Panc1 (cell line): Measurements from ENCODE around the gene MAP2K3. TPM values are rescaled to one million over a fixed set of nuclear protein-coding genes. Genes with fewer than 3 reads are reported as not detected.

ENCODE experiments used
- ATAC-seq: fragments of 200-7000 bp; cut with Tn5 transposase; 2 replicates; pipeline ENCODE4 v1.9.1; 2020; ENCODE audit warnings: mild to moderate bottlenecking, moderate library complexity
- BruUV-seq: library from RNA; stranded (reverse); fragments of 400-500 nt; replicated peaks from 2 replicates; lab custom pipeline; 2021; lab: Mats Ljungman, UMichigan
- CTCF ChIA-PET: fragments of 300-600 bp; sonication (Branson Sonifier 250); formaldehyde crosslinking; loops from one replicate; lab custom pipeline; 2022; ENCODE audit warnings: antibody characterized with exemption; lab: Charles Lee
- POLR2A ChIA-PET: fragments of 300-600 bp; sonication (Branson Sonifier 250); formaldehyde crosslinking; loops from one replicate; lab custom pipeline; 2022; ENCODE audit warnings: antibody characterized with exemption; lab: Charles Lee
- DNase-seq: peaks from one replicate; pipeline ENCODE4 v3.0.0-alpha.2; 2010; ENCODE audit warnings: low read depth, low spot score
- H3K27ac ChIP-seq: 2 replicates; pipeline ENCODE4 v1.5.1; 2011; ENCODE audit warnings: mild to moderate bottlenecking, low read length, inconsistent platforms
- H3K27me3 ChIP-seq: fragments of 200-500 bp; sonication (Bioruptor generic); 2 replicates; pipeline ENCODE4 v1.6.0; 2014; ENCODE audit warnings: low read length, inconsistent platforms; ENCODE audit not compliant: control insufficient read depth, insufficient read depth
- H3K36me3 ChIP-seq: fragments of 200-500 bp; sonication (Bioruptor generic); 2 replicates; pipeline ENCODE4 v1.5.1; 2014; ENCODE audit warnings: inconsistent platforms, mild to moderate bottlenecking, low read length, moderate library complexity; ENCODE audit not compliant: control insufficient read depth, insufficient read depth
- H3K4me1 ChIP-seq: 2 replicates; pipeline ENCODE4 v1.5.1; 2011; ENCODE audit warnings: inconsistent platforms, mild to moderate bottlenecking, low read length, moderate library complexity; ENCODE audit not compliant: control insufficient read depth, insufficient read depth
- H3K4me3 ChIP-seq, 2 experiments: 2 replicates each; pipeline ENCODE4 v1.5.1; 2011 to 2012; ENCODE audit warnings: low read depth in 2 of 2, low read length in 2 of 2, mild to moderate bottlenecking in 2 of 2, inconsistent platforms in 1 of 2, moderate library complexity in 1 of 2
- H3K9me3 ChIP-seq: fragments of 200-500 bp; sonication (Bioruptor generic); 2 replicates; pipeline ENCODE4 v1.5.1; 2014; ENCODE audit warnings: low read depth, mild to moderate bottlenecking, inconsistent platforms, low read length, moderate library complexity; ENCODE audit not compliant: control insufficient read depth, insufficient read depth
- CTCF ChIP-seq: fragments of 450-650 bp; IDR thresholded peaks from 2 replicates; pipeline ENCODE4 v1.5.1; 2017; ENCODE audit warnings: mild to moderate bottlenecking
- POLR2AphosphoS5 ChIP-seq: IDR thresholded peaks from 2 replicates; pipeline ENCODE4 v1.6.1; 2012; ENCODE audit warnings: mild to moderate bottlenecking, low read depth, low read length, moderate library complexity
- REST ChIP-seq, 2 experiments: IDR thresholded peaks; 2 replicates each; pipeline ENCODE4 v1.6.1; 2011 to 2012; ENCODE audit warnings: low read depth in 2 of 2, control low read depth in 1 of 2, low read length in 1 of 2, mild to moderate bottlenecking in 1 of 2, moderate library complexity in 1 of 2; ENCODE audit not compliant: insufficient read depth in 1 of 2
- SIN3A ChIP-seq: IDR thresholded peaks from 2 replicates; pipeline ENCODE4 v1.6.1; 2012; ENCODE audit warnings: low read depth, mild to moderate bottlenecking, low read length, moderate library complexity, borderline replicate concordance; ENCODE audit not compliant: insufficient read depth
- TCF7L2 ChIP-seq: IDR thresholded peaks from 2 replicates; pipeline ENCODE4 v1.6.1; 2011; ENCODE audit warnings: mild to moderate bottlenecking, low read depth, low read length, inconsistent platforms
- in situ Hi-C: cut with HindIII; loops from 2 replicates; pipeline ENCODE4 v1.10.0; 2016; ENCODE audit warnings: low sequenced_read_pairs, low pct_unique_long_range_greater_than_20kb
- intact Hi-C: fragments of 100-400 bp; cut with micrococcal nuclease; formaldehyde crosslinking; loops from one replicate; pipeline ENCODE4 v1.10.0; 2022; ENCODE audit not compliant: unreplicated experiment
- total RNA-seq: library from RNA; stranded (reverse); gene quantifications from one replicate; pipeline ENCODE4 v1.2.1, GENCODE V29; 2021; ENCODE audit not compliant: unreplicated experiment

MAP2K3 gene
- total RNA-seq, 1 experiment from 2014 or later, result 44.4 TPM

GRCh38 chr17:21269394-21269793 is 15.1 kb upstream of the MAP2K3 start:
- Histone ChIP-seq H3K4me1 (no peaks in the 10 kb centered on the region), H3K27ac (no peak overlapping the region), H3K27me3 (no peaks in the 10 kb centered on the region), H3K36me3 (no peaks in the 10 kb centered on the region), H3K9me3 (no peaks in the 10 kb centered on the region), H3K4me3 (no peak overlapping the region)
- intact Hi-C loops, result no loop called here
- ChIA-PET CTCF (interaction anchor here (0.6 kb wide), 1 partner anchor 134 kb away, joined by 4 read pairs; no protein-coding TSS in a partner anchor), POLR2A (no interaction called here)
- in situ Hi-C loops, result no loop called here
- DNase-seq, result no peak
- no peak for ATAC-seq
- BruUV-seq, result no TSS peak
- TF ChIP-seq REST (IDR thresholded peaks at IDR 0.05; ENCODE audit: insufficient read depth in 1 of 2, low read depth in 2 of 2, low read length in 1 of 2) (no peak), CTCF (no peak), POLR2AphosphoS5 (no peak), TCF7L2 (no peak), SIN3A (no peak)

GRCh38 chr17:21271454-21272183 is 12.9 kb upstream of the MAP2K3 start:
- no TSS peak for BruUV-seq
- no peak overlapping the region for H3K27ac ChIP-seq

More at GRCh38 chr17:21271454-21272183, 12.9 kb upstream of the MAP2K3 start:
- H3K4me3 ChIP-seq, result no peak overlapping the region
- CTCF ChIA-PET, result no interaction called here
- H3K4me1 ChIP-seq, result no peaks in the 10 kb centered on the region; the same call in 1 of the 2 replicates
- no peak for TF ChIP-seq CTCF
- TF ChIP-seq SIN3A, result no peak
- no peak for TF ChIP-seq TCF7L2
- TF ChIP-seq POLR2AphosphoS5, result no peak
- no peak for TF ChIP-seq REST (IDR thresholded peaks at IDR 0.05; ENCODE audit: insufficient read depth in 1 of 2, low read depth in 2 of 2, low read length in 1 of 2)
- ATAC-seq (no peak), DNase-seq (no peak)
- no peaks in the 10 kb centered on the region for H3K36me3 ChIP-seq
- POLR2A ChIA-PET, result no interaction called here
- no peaks in the 10 kb centered on the region for H3K9me3 ChIP-seq
- in situ Hi-C loops (no loop called here), intact Hi-C loops (no loop called here)
- H3K27me3 ChIP-seq, result no peaks in the 10 kb centered on the region
